HepG2 (cell line): ENCODE measurements around the gene ATXN7L2. TPM values are rescaled to one million over a fixed set of nuclear protein-coding genes. Genes with fewer than 3 reads are reported as not detected.

Source experiments
- ATF1 ChIP-seq: IDR thresholded peaks from 2 replicates; pipeline ENCODE4 v1.6.1; 2016; ENCODE audit warnings: mild to moderate bottlenecking, control low read depth
- CHCHD3 ChIP-seq: sonication (generic); formaldehyde crosslinking; IDR thresholded peaks from 2 replicates; pipeline ENCODE4 v1.8.0; 2022; ENCODE audit warnings: mild to moderate bottlenecking, missing genetic modification reagents, moderate library complexity
- FOXM1 ChIP-seq: sonication (generic); formaldehyde crosslinking; IDR thresholded peaks from 2 replicates; pipeline ENCODE4 v1.5.0; 2020; ENCODE audit warnings: missing genetic modification reagents
- HINFP ChIP-seq: sonication (generic); formaldehyde crosslinking; IDR thresholded peaks from 2 replicates; pipeline ENCODE4 v1.4.0; 2020; ENCODE audit warnings: low read depth, mild to moderate bottlenecking, missing genetic modification reagents
- HMGA1 ChIP-seq: sonication (generic); formaldehyde crosslinking; conservative IDR thresholded peaks from 2 replicates; pipeline ENCODE4 v1.4.0; 2020; ENCODE audit warnings: missing genetic modification reagents
- NR2F6 ChIP-seq, 2 experiments: IDR thresholded peaks; 2 replicates each; pipeline ENCODE4 v1.6.1; 2016; ENCODE audit warnings: antibody characterized with exemption in 1 of 2, mild to moderate bottlenecking in 1 of 2
- ZFY ChIP-seq: sonication (generic); formaldehyde crosslinking; IDR thresholded peaks from 2 replicates; pipeline ENCODE4 v1.4.0; 2020; ENCODE audit warnings: missing genetic modification reagents
- ZIK1 ChIP-seq: sonication (generic); formaldehyde crosslinking; IDR thresholded peaks from 2 replicates; pipeline ENCODE4 v1.5.0; 2020; ENCODE audit warnings: mild to moderate bottlenecking, low read depth, missing genetic modification reagents, borderline replicate concordance
- polyA plus RNA-seq, 8 experiments: library from polyadenylated mRNA; depleted of rRNA in 3 of 8; stranded (reverse) in 7 of 8; unstranded in 1 of 8; fragments of >200 nt; fragmentation: Illumina TruSeq in 4 of 8; extraction: Trizol in 4 of 8; gene quantifications; 2 replicates each; pipeline versions ENCODE4 v1.2.1 to v1.2.3, GENCODE V29; 2011 to 2016; ENCODE audit warnings: low read depth in 4 of 8, missing spikeins in 1 of 8, mixed read lengths in 1 of 8; ENCODE audit not compliant: insufficient read depth in 1 of 8
- total RNA-seq, 5 experiments: library from RNA; depleted of rRNA; stranded (reverse); fragments of >200 nt; fragmentation: Illumina TruSeq; extraction: Trizol; gene quantifications; 2 replicates each; pipeline ENCODE4 v1.2.3, GENCODE V29; 2016; ENCODE audit warnings: low read depth in 1 of 5
- TF ChIP-seq, protein P1 (sequence below): sonication (generic); formaldehyde crosslinking; IDR thresholded peaks from 2 replicates; pipeline ENCODE4 v1.5.1; 2020; ENCODE audit warnings: mild to moderate bottlenecking, missing genetic modification reagents, moderate library complexity

ATXN7L2 gene
- total and polyA plus RNA-seq, 2 of the 13 experiments (the other 11 are each of a cell fraction or from before 2014, with no cell fraction given), result 2.7 to 2.8 TPM

DNA sequence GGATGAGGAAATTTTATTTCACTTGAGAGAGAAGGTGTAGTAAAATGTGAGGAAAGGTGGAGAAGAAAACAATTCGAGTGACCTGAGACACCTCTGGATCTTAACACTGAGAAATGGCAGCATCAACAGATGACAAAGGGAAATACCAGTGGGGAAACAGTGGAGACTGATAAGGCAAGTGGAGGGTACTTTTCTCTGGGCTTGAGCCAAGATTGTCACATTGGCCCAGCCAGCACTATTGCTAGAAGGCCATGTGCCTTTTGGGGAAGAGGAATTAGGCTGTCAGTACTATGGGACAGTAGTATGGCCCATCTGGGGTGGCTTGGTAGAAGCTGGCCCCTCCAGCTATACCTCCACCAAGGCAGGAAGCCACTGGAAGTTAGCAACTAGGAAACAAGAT lies 9.0 kb upstream of the ATXN7L2 start (continued):
- no peak for TF ChIP-seq HMGA1 (CRISPR knock-in tag)
- TF ChIP-seq ZIK1 (CRISPR knock-in tag), result no peak
- TF ChIP-seq HINFP, result no peak
- TF ChIP-seq ZFY (CRISPR knock-in tag), result no peak
- no peak for TF ChIP-seq ATF1 (CRISPR knock-in tag)
- TF ChIP-seq CHCHD3, result no peak
- no peak for TF ChIP-seq NR2F6 (IDR thresholded peaks at IDR 0.05)
- no peak for TF ChIP-seq NR2F6 (CRISPR knock-in tag; IDR thresholded peaks at IDR 0.05)
- no peak for TF ChIP-seq FOXM1 (CRISPR knock-in tag)
- TF ChIP-seq, protein P1, sequence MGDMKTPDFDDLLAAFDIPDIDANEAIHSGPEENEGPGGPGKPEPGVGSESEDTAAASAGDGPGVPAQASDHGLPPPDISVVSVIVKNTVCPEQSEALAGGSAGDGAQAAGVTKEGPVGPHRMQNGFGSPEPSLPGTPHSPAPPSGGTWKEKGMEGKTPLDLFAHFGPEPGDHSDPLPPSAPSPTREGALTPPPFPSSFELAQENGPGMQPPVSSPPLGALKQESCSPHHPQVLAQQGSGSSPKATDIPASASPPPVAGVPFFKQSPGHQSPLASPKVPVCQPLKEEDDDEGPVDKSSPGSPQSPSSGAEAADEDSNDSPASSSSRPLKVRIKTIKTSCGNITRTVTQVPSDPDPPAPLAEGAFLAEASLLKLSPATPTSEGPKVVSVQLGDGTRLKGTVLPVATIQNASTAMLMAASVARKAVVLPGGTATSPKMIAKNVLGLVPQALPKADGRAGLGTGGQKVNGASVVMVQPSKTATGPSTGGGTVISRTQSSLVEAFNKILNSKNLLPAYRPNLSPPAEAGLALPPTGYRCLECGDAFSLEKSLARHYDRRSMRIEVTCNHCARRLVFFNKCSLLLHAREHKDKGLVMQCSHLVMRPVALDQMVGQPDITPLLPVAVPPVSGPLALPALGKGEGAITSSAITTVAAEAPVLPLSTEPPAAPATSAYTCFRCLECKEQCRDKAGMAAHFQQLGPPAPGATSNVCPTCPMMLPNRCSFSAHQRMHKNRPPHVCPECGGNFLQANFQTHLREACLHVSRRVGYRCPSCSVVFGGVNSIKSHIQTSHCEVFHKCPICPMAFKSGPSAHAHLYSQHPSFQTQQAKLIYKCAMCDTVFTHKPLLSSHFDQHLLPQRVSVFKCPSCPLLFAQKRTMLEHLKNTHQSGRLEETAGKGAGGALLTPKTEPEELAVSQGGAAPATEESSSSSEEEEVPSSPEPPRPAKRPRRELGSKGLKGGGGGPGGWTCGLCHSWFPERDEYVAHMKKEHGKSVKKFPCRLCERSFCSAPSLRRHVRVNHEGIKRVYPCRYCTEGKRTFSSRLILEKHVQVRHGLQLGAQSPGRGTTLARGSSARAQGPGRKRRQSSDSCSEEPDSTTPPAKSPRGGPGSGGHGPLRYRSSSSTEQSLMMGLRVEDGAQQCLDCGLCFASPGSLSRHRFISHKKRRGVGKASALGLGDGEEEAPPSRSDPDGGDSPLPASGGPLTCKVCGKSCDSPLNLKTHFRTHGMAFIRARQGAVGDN (CRISPR knock-in tag), result no peak
- TF ChIP-seq, all 625 proteins: peak for 0
